Ishikawa (cell line): ENCODE data around the gene GTPBP4.

Experiments used
- CEBPB ChIP-seq: IDR thresholded peaks from 2 replicates; pipeline ENCODE4 v1.6.1; 2012
- CREB1 ChIP-seq: IDR thresholded peaks from 2 replicates; pipeline ENCODE4 v1.6.1; 2012; ENCODE audit warnings: low read depth
- EGR1 ChIP-seq: IDR thresholded peaks from 2 replicates; pipeline ENCODE4 v1.6.1; 2012
- EP300 ChIP-seq: IDR thresholded peaks from 2 replicates; pipeline ENCODE4 v1.6.1; 2012; ENCODE audit warnings: borderline replicate concordance
- FOXM1 ChIP-seq: IDR thresholded peaks from 2 replicates; pipeline ENCODE4 v1.6.1; 2012; ENCODE audit warnings: low read depth, borderline replicate concordance
- NFIC ChIP-seq: IDR thresholded peaks from 2 replicates; pipeline ENCODE4 v1.6.1; 2012
- RAD21 ChIP-seq: IDR thresholded peaks from 2 replicates; pipeline ENCODE4 v1.6.1; 2012; ENCODE audit warnings: low read depth
- TAF1 ChIP-seq: IDR thresholded peaks from 2 replicates; pipeline ENCODE4 v1.6.1; 2012; ENCODE audit warnings: low read depth, mild to moderate bottlenecking
- TCF12 ChIP-seq: IDR thresholded peaks from 2 replicates; pipeline ENCODE4 v1.6.1; 2012; ENCODE audit warnings: low read depth
- TEAD4 ChIP-seq: IDR thresholded peaks from 2 replicates; pipeline ENCODE4 v1.6.1; 2012
- YY1 ChIP-seq: IDR thresholded peaks from 2 replicates; pipeline ENCODE4 v1.6.1; 2012; ENCODE audit warnings: low read depth
- ZBTB7A ChIP-seq: IDR thresholded peaks from 2 replicates; pipeline ENCODE4 v1.6.1; 2012; ENCODE audit warnings: low read depth
- TF ChIP-seq, protein P1 (sequence below): IDR thresholded peaks from 2 replicates; pipeline ENCODE4 v1.6.1; 2012
- TF ChIP-seq, protein P2 (sequence below): IDR thresholded peaks from 2 replicates; pipeline ENCODE4 v1.6.1; 2012; ENCODE audit warnings: low read depth, mild to moderate bottlenecking
- TF ChIP-seq, protein P3 (sequence below): IDR thresholded peaks from 2 replicates; pipeline ENCODE4 v1.6.1; 2012

Gene GTPBP4

GRCh38 chr10:948347-948746 is 39.9 kb upstream of the GTPBP4 start:
- TF ChIP-seq YY1 (no peak), CEBPB (no peak), TAF1 (no peak), EP300 (no peak)
- TF ChIP-seq, protein P1, sequence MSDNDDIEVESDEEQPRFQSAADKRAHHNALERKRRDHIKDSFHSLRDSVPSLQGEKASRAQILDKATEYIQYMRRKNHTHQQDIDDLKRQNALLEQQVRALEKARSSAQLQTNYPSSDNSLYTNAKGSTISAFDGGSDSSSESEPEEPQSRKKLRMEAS: no peak

GRCh38 chr10:949446-949845 is 38.8 kb upstream of the GTPBP4 start:
- no peak for TF ChIP-seq EP300
- TF ChIP-seq CREB1: no peak
- TF ChIP-seq, protein P1: no peak
- TF ChIP-seq YY1: no peak
- TF ChIP-seq, protein P2, sequence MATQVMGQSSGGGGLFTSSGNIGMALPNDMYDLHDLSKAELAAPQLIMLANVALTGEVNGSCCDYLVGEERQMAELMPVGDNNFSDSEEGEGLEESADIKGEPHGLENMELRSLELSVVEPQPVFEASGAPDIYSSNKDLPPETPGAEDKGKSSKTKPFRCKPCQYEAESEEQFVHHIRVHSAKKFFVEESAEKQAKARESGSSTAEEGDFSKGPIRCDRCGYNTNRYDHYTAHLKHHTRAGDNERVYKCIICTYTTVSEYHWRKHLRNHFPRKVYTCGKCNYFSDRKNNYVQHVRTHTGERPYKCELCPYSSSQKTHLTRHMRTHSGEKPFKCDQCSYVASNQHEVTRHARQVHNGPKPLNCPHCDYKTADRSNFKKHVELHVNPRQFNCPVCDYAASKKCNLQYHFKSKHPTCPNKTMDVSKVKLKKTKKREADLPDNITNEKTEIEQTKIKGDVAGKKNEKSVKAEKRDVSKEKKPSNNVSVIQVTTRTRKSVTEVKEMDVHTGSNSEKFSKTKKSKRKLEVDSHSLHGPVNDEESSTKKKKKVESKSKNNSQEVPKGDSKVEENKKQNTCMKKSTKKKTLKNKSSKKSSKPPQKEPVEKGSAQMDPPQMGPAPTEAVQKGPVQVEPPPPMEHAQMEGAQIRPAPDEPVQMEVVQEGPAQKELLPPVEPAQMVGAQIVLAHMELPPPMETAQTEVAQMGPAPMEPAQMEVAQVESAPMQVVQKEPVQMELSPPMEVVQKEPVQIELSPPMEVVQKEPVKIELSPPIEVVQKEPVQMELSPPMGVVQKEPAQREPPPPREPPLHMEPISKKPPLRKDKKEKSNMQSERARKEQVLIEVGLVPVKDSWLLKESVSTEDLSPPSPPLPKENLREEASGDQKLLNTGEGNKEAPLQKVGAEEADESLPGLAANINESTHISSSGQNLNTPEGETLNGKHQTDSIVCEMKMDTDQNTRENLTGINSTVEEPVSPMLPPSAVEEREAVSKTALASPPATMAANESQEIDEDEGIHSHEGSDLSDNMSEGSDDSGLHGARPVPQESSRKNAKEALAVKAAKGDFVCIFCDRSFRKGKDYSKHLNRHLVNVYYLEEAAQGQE: no peak
- no peak for TF ChIP-seq TEAD4
- TF ChIP-seq EGR1: no peak
- TF ChIP-seq, protein P3, sequence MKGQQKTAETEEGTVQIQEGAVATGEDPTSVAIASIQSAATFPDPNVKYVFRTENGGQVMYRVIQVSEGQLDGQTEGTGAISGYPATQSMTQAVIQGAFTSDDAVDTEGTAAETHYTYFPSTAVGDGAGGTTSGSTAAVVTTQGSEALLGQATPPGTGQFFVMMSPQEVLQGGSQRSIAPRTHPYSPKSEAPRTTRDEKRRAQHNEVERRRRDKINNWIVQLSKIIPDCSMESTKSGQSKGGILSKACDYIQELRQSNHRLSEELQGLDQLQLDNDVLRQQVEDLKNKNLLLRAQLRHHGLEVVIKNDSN: no peak
- TF ChIP-seq FOXM1: no peak
- no peak for TF ChIP-seq NFIC
- TF ChIP-seq CEBPB: no peak

DNA sequence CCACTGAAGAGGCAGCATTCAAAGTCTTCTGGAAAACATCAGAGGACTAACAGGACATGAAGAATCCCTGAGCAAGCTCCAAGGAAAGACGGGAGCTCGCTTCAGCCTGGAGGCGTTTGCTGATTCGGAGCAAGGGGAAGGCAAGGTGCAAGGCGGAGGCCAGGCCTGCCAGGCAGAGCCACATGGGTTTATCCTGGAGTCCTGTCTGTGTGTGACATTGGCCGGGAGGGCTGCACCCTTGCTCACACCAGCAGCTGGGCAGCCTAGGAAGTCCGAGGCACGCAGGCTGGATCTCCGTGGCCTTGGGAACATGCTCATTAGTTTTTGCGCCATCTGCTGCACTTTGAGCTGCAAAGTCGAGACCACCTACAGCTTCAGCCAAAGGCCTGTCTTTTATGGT is 34.4 kb upstream of the GTPBP4 start:
- TF ChIP-seq TEAD4 (no peak), TCF12 (no peak), CREB1 (no peak), ZBTB7A (no peak), EGR1 (no peak), TAF1 (no peak)
- TF ChIP-seq, protein P3: no peak

GRCh38 chr10:954396-954795 is 33.8 kb upstream of the GTPBP4 start:
- TF ChIP-seq FOXM1: no peak
- TF ChIP-seq YY1: no peak
- TF ChIP-seq NFIC: no peak
- TF ChIP-seq ZBTB7A: no peak
- TF ChIP-seq CEBPB: no peak
- TF ChIP-seq, protein P3: no peak
- TF ChIP-seq, protein P2: no peak
- TF ChIP-seq TEAD4: no peak
- TF ChIP-seq EGR1: no peak
- TF ChIP-seq RAD21: no peak
- no peak for TF ChIP-seq TAF1
- TF ChIP-seq, protein P1: no peak
- TF ChIP-seq EP300: no peak
- no peak for TF ChIP-seq CREB1
- no peak for TF ChIP-seq TCF12

DNA sequence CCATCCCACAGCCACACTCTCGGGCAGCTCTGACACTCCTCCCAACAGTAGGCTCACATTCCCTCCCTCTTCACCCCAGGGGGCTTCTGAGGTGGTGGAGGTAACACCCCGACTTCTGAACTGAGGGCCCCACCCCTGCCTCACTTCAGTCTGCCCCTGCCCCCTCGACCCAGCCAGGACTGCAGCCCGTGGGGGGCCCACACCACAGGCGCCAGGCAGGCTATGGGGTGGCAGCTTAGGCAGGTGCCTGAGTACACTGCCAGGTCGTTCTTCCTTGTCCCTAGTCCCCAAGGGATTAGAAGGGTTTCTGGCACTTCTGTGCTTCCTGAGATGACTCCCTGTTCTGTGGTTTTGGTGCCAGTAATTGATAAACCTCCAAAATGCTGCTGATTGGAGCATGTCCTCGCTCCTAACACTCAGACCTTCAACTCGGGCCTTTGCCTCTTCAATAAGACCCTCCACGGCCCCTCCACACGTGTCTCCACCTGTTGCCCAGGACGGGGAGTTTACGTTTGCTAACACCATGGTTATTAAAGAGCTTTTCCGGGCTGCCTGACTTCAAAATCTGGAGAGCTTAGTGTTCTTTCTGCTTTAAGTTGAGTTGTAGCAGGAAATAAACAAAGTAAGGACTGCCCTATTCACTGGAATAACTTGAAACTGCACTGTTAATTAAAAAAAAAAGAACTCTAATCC is 33.0 kb upstream of the GTPBP4 start:
- TF ChIP-seq CREB1: no peak
- TF ChIP-seq TEAD4: no peak
- TF ChIP-seq ZBTB7A: no peak
- no peak for TF ChIP-seq TCF12
- no peak for TF ChIP-seq CEBPB
- no peak for TF ChIP-seq NFIC
- no peak for TF ChIP-seq EGR1
- TF ChIP-seq, protein P2: no peak
- no peak for TF ChIP-seq YY1
- no peak for TF ChIP-seq TAF1
- no peak for TF ChIP-seq EP300
- TF ChIP-seq RAD21: no peak
- TF ChIP-seq, protein P1: no peak
- TF ChIP-seq, protein P3: no peak
- TF ChIP-seq FOXM1: no peak
